ENCODE data around the gene CARMIL1.
A peak's percentile ranks its signal among the peaks of the same experiment; 100 is the strongest.

CARMIL1 gene

GRCh38 chr6:25488156-25488555, 209.0 kb downstream of the CARMIL1 start:
- no peaks in the 10 kb centered on the region for H3K4me1 ChIP-seq (ENCODE audit: control insufficient read depth in 1 of 2, insufficient read depth in 2 of 2, low read length in 2 of 2)
- no peak overlapping the region for H3K23ac ChIP-seq (ENCODE audit: low read length)
- H4K8ac ChIP-seq (ENCODE audit: low read depth, low read length): no peak overlapping the region
- DNase-seq: no peak
- peaks cover 0 to 1% of the 10 kb centered on the region in 2 experiments for H3K36me3 ChIP-seq (ENCODE audit: control insufficient read depth in 1 of 2, insufficient read depth in 2 of 2, low read length in 2 of 2)
- H3K14ac ChIP-seq (ENCODE audit: low read length): no peak overlapping the region
- no peaks in the 10 kb centered on the region for H3K27me3 ChIP-seq (ENCODE audit: insufficient read depth, low read length)
- no peaks in the 10 kb centered on the region for H3K79me2 ChIP-seq (ENCODE audit: control insufficient read depth, insufficient read depth, low read length, poor library complexity)
- no peaks in the 10 kb centered on the region for H3K79me1 ChIP-seq (ENCODE audit: low read length)
- H2AFZ ChIP-seq (ENCODE audit: insufficient read depth, low read length, poor library complexity): no peak overlapping the region
- H2AK5ac ChIP-seq (ENCODE audit: low read length): no peak overlapping the region
- no CpG with 5 or more reads among the region's 3 CpGs for WGBS (ENCODE audit: extremely low coverage, insufficient coverage, insufficient read length)
- no peak overlapping the region for H3K4ac ChIP-seq (ENCODE audit: low read depth, low read length)
- H4K91ac ChIP-seq (ENCODE audit: low read depth, low read length): no peak overlapping the region
- H3K27ac ChIP-seq (ENCODE audit: low read depth, low read length): no peak overlapping the region
- H3K4me2 ChIP-seq (ENCODE audit: low read length): no peak overlapping the region
- H3K4me3 ChIP-seq (ENCODE audit: low read depth, low read length): no peak overlapping the region
- no peak overlapping the region for H2BK5ac ChIP-seq (ENCODE audit: low read depth, low read length, poor library complexity)
- H2BK120ac ChIP-seq (ENCODE audit: insufficient read depth, low read length, poor library complexity): no peak overlapping the region
- H3K18ac ChIP-seq (ENCODE audit: low read length): no peak overlapping the region
- no peaks in the 10 kb centered on the region for H3K9me3 ChIP-seq (ENCODE audit: insufficient read depth, low read depth, low read length)
- H3K9ac ChIP-seq (ENCODE audit: low read length): no peak overlapping the region
- H4K12ac ChIP-seq (ENCODE audit: low read depth, low read length): no peak overlapping the region
- no peak overlapping the region for H2BK12ac ChIP-seq (ENCODE audit: low read length)

GRCh38 chr6:25489399-25489798, 210.2 kb downstream of the CARMIL1 start:
- H2BK5ac ChIP-seq (ENCODE audit: low read depth, low read length, poor library complexity): no peak overlapping the region
- no peak overlapping the region for H2AFZ ChIP-seq (ENCODE audit: insufficient read depth, low read length, poor library complexity)
- no peak overlapping the region for H4K8ac ChIP-seq (ENCODE audit: low read depth, low read length)
- H3K27ac ChIP-seq (ENCODE audit: low read depth, low read length): no peak overlapping the region
- H2BK120ac ChIP-seq (ENCODE audit: insufficient read depth, low read length, poor library complexity): no peak overlapping the region
- H3K9me3 ChIP-seq (ENCODE audit: insufficient read depth, low read depth, low read length): no peaks in the 10 kb centered on the region
- peaks cover 0 to 1% of the 10 kb centered on the region in 2 experiments for H3K36me3 ChIP-seq (ENCODE audit: control insufficient read depth in 1 of 2, insufficient read depth in 2 of 2, low read length in 2 of 2)
- no peak overlapping the region for H2BK12ac ChIP-seq (ENCODE audit: low read length)
- DNase-seq: no peak
- no CpG with 5 or more reads among the region's 3 CpGs for WGBS (ENCODE audit: extremely low coverage, insufficient coverage, insufficient read length)
- no peak overlapping the region for H3K4me3 ChIP-seq (ENCODE audit: low read depth, low read length)
- no peaks in the 10 kb centered on the region for H3K79me1 ChIP-seq (ENCODE audit: low read length)
- no peaks in the 10 kb centered on the region for H3K27me3 ChIP-seq (ENCODE audit: insufficient read depth, low read length)
- H4K91ac ChIP-seq (ENCODE audit: low read depth, low read length): no peak overlapping the region
- H2AK5ac ChIP-seq (ENCODE audit: low read length): no peak overlapping the region
- no peak overlapping the region for H3K9ac ChIP-seq (ENCODE audit: low read length)
- no peak overlapping the region for H3K4me2 ChIP-seq (ENCODE audit: low read length)
- H3K14ac ChIP-seq (ENCODE audit: low read length): no peak overlapping the region
- no peak overlapping the region for H3K4ac ChIP-seq (ENCODE audit: low read depth, low read length)
- H3K79me2 ChIP-seq (ENCODE audit: control insufficient read depth, insufficient read depth, low read length, poor library complexity): no peaks in the 10 kb centered on the region
- H4K12ac ChIP-seq (ENCODE audit: low read depth, low read length): no peak overlapping the region
- H3K4me1 ChIP-seq (ENCODE audit: control insufficient read depth in 1 of 2, insufficient read depth in 2 of 2, low read length in 2 of 2): no peaks in the 10 kb centered on the region
- no peak overlapping the region for H3K18ac ChIP-seq (ENCODE audit: low read length)
- H3K23ac ChIP-seq (ENCODE audit: low read length): no peak overlapping the region

- H3K79me1 ChIP-seq (ENCODE audit: low read length): no peaks in the 10 kb centered on the region
- H3K4me3 ChIP-seq (ENCODE audit: low read depth, low read length): no peak overlapping the region
- no peak overlapping the region for H3K18ac ChIP-seq (ENCODE audit: low read length)
- no peaks in the 10 kb centered on the region for H3K79me2 ChIP-seq (ENCODE audit: control insufficient read depth, insufficient read depth, low read length, poor library complexity)
- H3K27me3 ChIP-seq (ENCODE audit: insufficient read depth, low read length): no peaks in the 10 kb centered on the region
- DNase-seq: peak; percentile 92 to 99
- no peak overlapping the region for H2AFZ ChIP-seq (ENCODE audit: insufficient read depth, low read length, poor library complexity)
- peaks cover 0 to 1% of the 10 kb centered on the region in 2 experiments for H3K36me3 ChIP-seq (ENCODE audit: control insufficient read depth in 1 of 2, insufficient read depth in 2 of 2, low read length in 2 of 2)
- H3K9me3 ChIP-seq (ENCODE audit: insufficient read depth, low read depth, low read length): no peaks in the 10 kb centered on the region
- H3K27ac ChIP-seq (ENCODE audit: low read depth, low read length): no peak overlapping the region
- no peak overlapping the region for H2AK5ac ChIP-seq (ENCODE audit: low read length)
- no peaks in the 10 kb centered on the region for H3K4me1 ChIP-seq (ENCODE audit: control insufficient read depth in 1 of 2, insufficient read depth in 2 of 2, low read length in 2 of 2)
- H3K4ac ChIP-seq (ENCODE audit: low read depth, low read length): no peak overlapping the region
- H3K23ac ChIP-seq (ENCODE audit: low read length): no peak overlapping the region
- no peak overlapping the region for H2BK5ac ChIP-seq (ENCODE audit: low read depth, low read length, poor library complexity)
- no peak overlapping the region for H3K4me2 ChIP-seq (ENCODE audit: low read length)
- H3K9ac ChIP-seq (ENCODE audit: low read length): no peak overlapping the region
- no peak overlapping the region for H2BK120ac ChIP-seq (ENCODE audit: insufficient read depth, low read length, poor library complexity)
- H4K91ac ChIP-seq (ENCODE audit: low read depth, low read length): no peak overlapping the region
- no CpG with 5 or more reads among the region's 9 CpGs for WGBS (ENCODE audit: extremely low coverage, insufficient coverage, insufficient read length)
- H4K8ac ChIP-seq (ENCODE audit: low read depth, low read length): no peak overlapping the region
- H3K14ac ChIP-seq (ENCODE audit: low read length): no peak overlapping the region
- peak overlapping the region; percentile 30 for H2BK12ac ChIP-seq (ENCODE audit: low read length)
- H4K12ac ChIP-seq (ENCODE audit: low read depth, low read length): no peak overlapping the region
Observed at GRCh38 chr6:25490018-25490801, 211.0 kb downstream of the CARMIL1 start.

- Histone ChIP-seq H3K4me2 (ENCODE audit: low read length) (no peak overlapping the region), H3K4me1 (ENCODE audit: control insufficient read depth in 1 of 2, insufficient read depth in 2 of 2, low read length in 2 of 2) (no peaks in the 10 kb centered on the region), H2BK12ac (ENCODE audit: low read length) (no peak overlapping the region)
Observed at GRCh38 chr6:25492951-25493350, 213.8 kb downstream of the CARMIL1 start.

More at GRCh38 chr6:25492951-25493350, 213.8 kb downstream of the CARMIL1 start:
- H3K9me3 ChIP-seq (ENCODE audit: insufficient read depth, low read depth, low read length): no peaks in the 10 kb centered on the region
- H3K4me3 ChIP-seq (ENCODE audit: low read depth, low read length): no peak overlapping the region
- H2AFZ ChIP-seq (ENCODE audit: insufficient read depth, low read length, poor library complexity): no peak overlapping the region
- H3K9ac ChIP-seq (ENCODE audit: low read length): no peak overlapping the region
- no peak overlapping the region for H4K91ac ChIP-seq (ENCODE audit: low read depth, low read length)
- no peak overlapping the region for H3K4ac ChIP-seq (ENCODE audit: low read depth, low read length)
- H2AK5ac ChIP-seq (ENCODE audit: low read length): no peak overlapping the region
- H2BK120ac ChIP-seq (ENCODE audit: insufficient read depth, low read length, poor library complexity): no peak overlapping the region
- no peak overlapping the region for H3K14ac ChIP-seq (ENCODE audit: low read length)
- H3K36me3 ChIP-seq (ENCODE audit: control insufficient read depth in 1 of 2, insufficient read depth in 2 of 2, low read length in 2 of 2): peaks cover 0 to 1% of the 10 kb centered on the region in 2 experiments
- DNase-seq: no peak
- H3K27ac ChIP-seq (ENCODE audit: low read depth, low read length): no peak overlapping the region
- H3K79me2 ChIP-seq (ENCODE audit: control insufficient read depth, insufficient read depth, low read length, poor library complexity): no peaks in the 10 kb centered on the region
- no peaks in the 10 kb centered on the region for H3K27me3 ChIP-seq (ENCODE audit: insufficient read depth, low read length)
- WGBS (ENCODE audit: extremely low coverage, insufficient coverage, insufficient read length): no CpG with 5 or more reads among the region's 3 CpGs
- H4K12ac ChIP-seq (ENCODE audit: low read depth, low read length): no peak overlapping the region
- H3K23ac ChIP-seq (ENCODE audit: low read length): no peak overlapping the region
- H3K79me1 ChIP-seq (ENCODE audit: low read length): no peaks in the 10 kb centered on the region
- no peak overlapping the region for H2BK5ac ChIP-seq (ENCODE audit: low read depth, low read length, poor library complexity)
- H3K18ac ChIP-seq (ENCODE audit: low read length): no peak overlapping the region
- H4K8ac ChIP-seq (ENCODE audit: low read depth, low read length): no peak overlapping the region
